Measurements from ENCODE around the gene RGS9. TPM values are rescaled to one million over a fixed set of nuclear protein-coding genes. Genes with fewer than 3 reads are reported as not detected.
A peak's percentile ranks its signal among the peaks of the same experiment; 100 is the strongest.

RGS9 gene
- total and polyA plus RNA-seq, 4 donors, result 2.1 to 10.6 (median 3.3) TPM

DNA sequence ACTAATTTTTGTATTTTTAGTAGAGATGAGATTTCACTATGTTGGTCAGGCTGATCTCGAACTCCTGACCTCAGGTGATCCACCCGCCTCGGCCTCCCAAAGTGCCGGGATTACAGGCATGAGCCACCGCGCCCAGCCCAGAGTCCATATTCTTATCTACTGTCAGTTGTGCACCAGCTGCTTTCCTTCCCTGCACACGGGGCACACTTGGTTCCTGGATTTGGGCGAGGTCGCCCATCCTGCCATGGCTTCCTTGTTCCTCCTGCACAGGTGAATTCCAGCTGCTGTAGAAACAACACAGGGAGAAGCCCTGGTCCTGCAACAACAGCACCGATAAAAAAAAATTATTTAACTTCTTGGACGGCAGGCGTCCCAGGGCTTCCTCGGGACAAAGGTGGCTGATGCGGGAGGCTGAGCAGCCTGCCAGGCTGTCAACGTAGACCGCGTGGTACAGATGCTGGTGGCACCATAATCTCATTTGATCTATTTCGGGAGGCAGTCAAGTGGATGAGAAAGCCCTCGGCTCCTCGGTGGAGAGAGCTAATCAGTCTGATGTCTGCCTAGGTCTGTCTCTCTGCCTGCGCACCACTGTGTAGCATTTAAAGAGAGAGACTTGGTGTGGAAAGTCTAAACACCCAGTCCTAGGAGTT is 19.1 kb downstream of the RGS9 start:
- Histone ChIP-seq H3K36me3 (ENCODE audit: control insufficient read depth in 4 of 4, insufficient read depth in 4 of 4, low read length in 4 of 4) (no peaks in the 10 kb centered on the region), H3K27ac (ENCODE audit: low read depth in 1 of 2, low read length in 1 of 2) (no peak overlapping the region), H3K9me3 (ENCODE audit: control insufficient read depth in 4 of 4, insufficient read depth in 3 of 4, low read length in 3 of 4) (no peaks in the 10 kb centered on the region), H3K4me3 (no peak overlapping the region), H3K4me1 (ENCODE audit: control insufficient read depth in 5 of 5, insufficient read depth in 5 of 5, low read length in 5 of 5) (peaks cover 0 to 2% (median 0%) of the 10 kb centered on the region in 5 donors), H3K27me3 (ENCODE audit: control insufficient read depth in 3 of 3, insufficient read depth in 3 of 3, low read length in 2 of 3) (no peaks in the 10 kb centered on the region), H3K9ac (ENCODE audit: insufficient read depth in 1 of 2, low read length in 2 of 2) (no peak overlapping the region)
- DNase-seq (no peak), ATAC-seq (ENCODE audit: insufficient read depth, low FRiP score) (no peak)
- 91 to 94% methylated on average over 21 of the region's 21 CpGs for WGBS, 2 donors
- TF ChIP-seq, protein P1, sequence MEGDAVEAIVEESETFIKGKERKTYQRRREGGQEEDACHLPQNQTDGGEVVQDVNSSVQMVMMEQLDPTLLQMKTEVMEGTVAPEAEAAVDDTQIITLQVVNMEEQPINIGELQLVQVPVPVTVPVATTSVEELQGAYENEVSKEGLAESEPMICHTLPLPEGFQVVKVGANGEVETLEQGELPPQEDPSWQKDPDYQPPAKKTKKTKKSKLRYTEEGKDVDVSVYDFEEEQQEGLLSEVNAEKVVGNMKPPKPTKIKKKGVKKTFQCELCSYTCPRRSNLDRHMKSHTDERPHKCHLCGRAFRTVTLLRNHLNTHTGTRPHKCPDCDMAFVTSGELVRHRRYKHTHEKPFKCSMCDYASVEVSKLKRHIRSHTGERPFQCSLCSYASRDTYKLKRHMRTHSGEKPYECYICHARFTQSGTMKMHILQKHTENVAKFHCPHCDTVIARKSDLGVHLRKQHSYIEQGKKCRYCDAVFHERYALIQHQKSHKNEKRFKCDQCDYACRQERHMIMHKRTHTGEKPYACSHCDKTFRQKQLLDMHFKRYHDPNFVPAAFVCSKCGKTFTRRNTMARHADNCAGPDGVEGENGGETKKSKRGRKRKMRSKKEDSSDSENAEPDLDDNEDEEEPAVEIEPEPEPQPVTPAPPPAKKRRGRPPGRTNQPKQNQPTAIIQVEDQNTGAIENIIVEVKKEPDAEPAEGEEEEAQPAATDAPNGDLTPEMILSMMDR (IDR thresholded peaks at IDR 0.05; ENCODE audit: control extremely low read depth, extremely low read depth), result no peak

DNA sequence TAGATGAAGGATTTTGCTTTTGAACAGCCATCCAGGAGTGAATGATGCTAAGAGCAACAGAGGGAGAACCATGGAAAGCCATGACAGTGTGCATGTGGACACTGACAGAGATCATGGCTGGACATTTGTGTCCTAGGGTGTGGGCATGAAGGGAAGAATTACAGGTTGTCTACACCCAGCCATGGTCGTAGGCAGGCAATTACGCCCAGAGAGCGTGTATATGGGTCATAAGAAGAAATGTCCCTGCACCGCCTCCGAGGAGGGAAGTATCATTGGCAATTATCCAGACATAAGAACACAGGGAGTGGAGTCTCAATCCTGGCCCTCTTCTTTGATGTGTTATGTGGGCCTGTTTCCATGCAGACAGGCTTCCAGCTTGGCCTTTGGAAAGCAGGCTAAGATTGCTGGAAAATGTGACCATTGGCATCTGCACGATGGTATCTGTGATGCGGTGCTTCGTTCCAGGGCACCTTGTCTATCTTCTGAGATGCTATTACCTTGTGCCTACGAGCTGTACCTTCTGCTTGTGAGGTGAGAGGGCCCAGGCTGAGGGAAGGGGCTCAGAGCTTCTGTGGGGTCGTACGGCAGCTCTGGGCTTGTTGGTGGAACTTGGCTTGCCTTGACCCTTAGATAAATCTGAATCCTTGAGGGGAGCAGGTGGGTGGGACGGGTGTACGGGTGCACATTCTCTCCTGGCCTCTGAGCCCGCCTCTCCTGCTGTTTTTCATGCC is 19.8 kb downstream of the RGS9 start:
- Histone ChIP-seq H3K9ac (ENCODE audit: insufficient read depth in 1 of 2, low read length in 2 of 2) (no peak overlapping the region), H3K9me3 (ENCODE audit: control insufficient read depth in 4 of 4, insufficient read depth in 3 of 4, low read length in 3 of 4) (no peaks in the 10 kb centered on the region), H3K4me1 (ENCODE audit: control insufficient read depth in 5 of 5, insufficient read depth in 5 of 5, low read length in 5 of 5) (peaks cover 0 to under 1% (median 0%) of the 10 kb centered on the region in 5 donors), H3K36me3 (ENCODE audit: control insufficient read depth in 4 of 4, insufficient read depth in 4 of 4, low read length in 4 of 4) (no peaks in the 10 kb centered on the region), H3K27me3 (ENCODE audit: control insufficient read depth in 3 of 3, insufficient read depth in 3 of 3, low read length in 2 of 3) (no peaks in the 10 kb centered on the region), H3K4me3 (no peak overlapping the region), H3K27ac (ENCODE audit: low read depth in 1 of 2, low read length in 1 of 2) (no peak overlapping the region)
- DNase-seq (peak in 1 of 3 donors; percentile 25), ATAC-seq (ENCODE audit: insufficient read depth, low FRiP score) (no peak)
- TF ChIP-seq, protein P1 (IDR thresholded peaks at IDR 0.05; ENCODE audit: control extremely low read depth, extremely low read depth), result no peak
- 86 to 89% methylated on average over 14 of the region's 14 CpGs for WGBS, 2 donors

DNA sequence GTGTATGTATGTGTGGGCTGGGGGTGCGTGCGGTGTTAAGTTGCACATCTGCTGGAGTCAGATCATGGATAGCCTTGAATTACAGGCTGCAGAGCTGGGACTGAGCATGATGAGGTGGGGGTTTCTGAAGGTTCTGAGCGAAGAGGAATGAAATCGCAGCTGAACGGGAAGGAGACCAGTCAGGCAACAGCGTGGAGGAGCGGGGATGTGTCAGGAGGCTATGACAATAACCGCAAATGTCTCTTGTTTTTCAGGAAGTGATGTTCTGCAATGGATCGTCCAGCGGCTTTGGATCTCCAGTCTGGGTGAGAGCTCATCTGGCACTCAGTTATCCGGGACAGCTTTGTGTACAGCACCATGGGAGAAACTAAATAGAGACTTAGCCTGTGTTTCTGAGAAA is 20.9 kb downstream of the RGS9 start:
- Histone ChIP-seq H3K27ac (ENCODE audit: low read depth in 1 of 2, low read length in 1 of 2) (no peak overlapping the region), H3K36me3 (ENCODE audit: control insufficient read depth in 4 of 4, insufficient read depth in 4 of 4, low read length in 4 of 4) (no peaks in the 10 kb centered on the region), H3K27me3 (ENCODE audit: control insufficient read depth in 3 of 3, insufficient read depth in 3 of 3, low read length in 2 of 3) (no peaks in the 10 kb centered on the region), H3K9me3 (ENCODE audit: control insufficient read depth in 4 of 4, insufficient read depth in 3 of 4, low read length in 3 of 4) (no peaks in the 10 kb centered on the region), H3K4me1 (ENCODE audit: control insufficient read depth in 5 of 5, insufficient read depth in 5 of 5, low read length in 5 of 5) (peaks cover 0 to 1% (median 0%) of the 10 kb centered on the region in 5 donors), H3K9ac (ENCODE audit: insufficient read depth in 1 of 2, low read length in 2 of 2) (no peak overlapping the region), H3K4me3 (no peak overlapping the region)
- DNase-seq, result no peak
- TF ChIP-seq, protein P1 (IDR thresholded peaks at IDR 0.05; ENCODE audit: control extremely low read depth, extremely low read depth), result no peak
- ATAC-seq (ENCODE audit: insufficient read depth, low FRiP score), result no peak
- 62 to 89% methylated on average over 11 of the region's 11 CpGs for WGBS, 2 donors

All from lung (tissue), 12 donors.